K562 (cell line): Measurements from ENCODE around the gene SEPHS1. TPM values are rescaled to one million over a fixed set of nuclear protein-coding genes. Genes with fewer than 3 reads are reported as not detected.

ENCODE experiments used
- ATAC-seq: fragments of 200-7000 bp; cut with Tn5 transposase; 3 replicates; pipeline ENCODE4 v1.9.1; 2020; ENCODE audit warnings: moderate library complexity
- BruUV-seq: library from RNA; stranded (reverse); fragments of 400-500 nt; replicated peaks from 2 replicates; lab custom pipeline; 2021; lab: Mats Ljungman, UMichigan
- CTCF ChIA-PET: fragments of 300-600 bp; formaldehyde crosslinking; extraction: SDS; loops from one replicate; lab custom pipeline; 2021; ENCODE audit warnings: low intra/inter-chr PET ratio; lab: Yijun Ruan, JAX
- POLR2A ChIA-PET: fragments of 300-600, 350-650 bp; sonication (Branson Sonifier 250); formaldehyde crosslinking; extraction: SDS; loops from one replicate; lab custom pipeline; 2021; ENCODE audit warnings: antibody characterized with exemption, inconsistent platforms; lab: Yijun Ruan, JAX
- DNase-seq, 4 experiments: peaks; one replicate each; pipeline versions ENCODE4 v3.0.0 to v3.0.0-alpha.2; 2011 to 2018; ENCODE audit warnings: low spot score in 3 of 4, mixed read lengths in 3 of 4; ENCODE audit errors: extremely low read depth in 1 of 4
- FAIRE-seq: peaks from 2 replicates; lab custom pipeline; 2011; peaks lifted over from hg19 to GRCh38; lab: Jason Lieb, UNC
- H2AFZ ChIP-seq: 2 replicates; pipeline ENCODE4 v1.6.0; 2011; ENCODE audit warnings: low read depth, low read length, control low read depth, inconsistent platforms
- H3K27ac ChIP-seq: fragments of 200-600 bp; 3 replicates; pipeline ENCODE4 v1.8.0; 2011; ENCODE audit warnings: low read depth, mild to moderate bottlenecking, control low read depth, inconsistent platforms, low read length, moderate library complexity, mixed read lengths; ENCODE audit errors: extremely low read depth
- H3K27me3 ChIP-seq, 2 experiments: fragments of 300-600 bp in 1 of 2; 2 replicates in 1 of 2; 3 replicates in 1 of 2; pipeline versions ENCODE4 v1.6.0 to v1.8.0; 2011; ENCODE audit warnings: inconsistent platforms in 2 of 2, low read length in 2 of 2, mild to moderate bottlenecking in 1 of 2, mixed read lengths in 1 of 2, moderate library complexity in 1 of 2; ENCODE audit not compliant: control insufficient read depth in 2 of 2, insufficient read depth in 2 of 2
- H3K36me3 ChIP-seq: fragments of 300-600 bp; 3 replicates; pipeline ENCODE4 v1.8.0; 2011; ENCODE audit warnings: mild to moderate bottlenecking, low read length, inconsistent platforms; ENCODE audit not compliant: control insufficient read depth, insufficient read depth
- H3K4me1 ChIP-seq, 2 experiments: fragments of 200-600 bp in 1 of 2; replicated peaks in 1 of 2; 2 replicates in 1 of 2; 3 replicates in 1 of 2; pipeline versions ENCODE4 v1.5.1 to v1.8.0; 2011; ENCODE audit warnings: inconsistent platforms in 2 of 2, low read length in 2 of 2, mild to moderate bottlenecking in 1 of 2, mixed read lengths in 1 of 2, moderate library complexity in 1 of 2; ENCODE audit not compliant: control insufficient read depth in 2 of 2, insufficient read depth in 2 of 2
- H3K4me2 ChIP-seq: 2 replicates; pipeline ENCODE4 v1.6.1; 2011; ENCODE audit warnings: low read length, control low read depth, inconsistent platforms, mixed read lengths; ENCODE audit not compliant: insufficient read depth
- H3K4me3 ChIP-seq: fragments of 200-600 bp; sonication (generic), shearing (Covaris generic); 2 replicates; pipeline ENCODE4 v1.5.1; 2016; ENCODE audit warnings: control low read depth, inconsistent platforms
- H3K79me2 ChIP-seq: fragments of 200-600 bp; 3 replicates; pipeline ENCODE4 v1.8.0; 2011; ENCODE audit warnings: low read length, inconsistent platforms; ENCODE audit not compliant: control insufficient read depth, insufficient read depth
- H3K9ac ChIP-seq, 2 experiments: 2 replicates each; pipeline versions ENCODE4 v1.6.0 to v1.6.1; 2011; ENCODE audit warnings: low read depth in 2 of 2, low read length in 2 of 2, control low read depth in 1 of 2, inconsistent platforms in 1 of 2, mild to moderate bottlenecking in 1 of 2, mixed read lengths in 1 of 2; ENCODE audit not compliant: insufficient read depth in 1 of 2
- H3K9me1 ChIP-seq: one replicate; pipeline ENCODE4 v1.6.0; 2011; ENCODE audit warnings: inconsistent platforms, mild to moderate bottlenecking, low read length, moderate library complexity; ENCODE audit not compliant: control insufficient read depth, insufficient read depth
- H3K9me3 ChIP-seq: replicated peaks from 2 replicates; pipeline ENCODE4 v1.5.1; 2011; ENCODE audit warnings: low read depth, low read length, inconsistent platforms; ENCODE audit not compliant: control insufficient read depth, insufficient read depth
- H4K20me1 ChIP-seq: replicated peaks from 2 replicates; pipeline ENCODE4 v1.6.1; 2011; ENCODE audit warnings: low read length, inconsistent platforms, mixed read lengths; ENCODE audit not compliant: control insufficient read depth, insufficient read depth
- CAMTA2 ChIP-seq: fragments of 250-450 bp; sonication (Bioruptor Pico); conservative IDR thresholded peaks from 2 replicates; pipeline ENCODE4 v1.5.1; 2022
- CREM ChIP-seq: IDR thresholded peaks from 2 replicates; pipeline ENCODE4 v1.6.1; 2014; ENCODE audit warnings: antibody characterized with exemption, low read depth
- CTBP1 ChIP-seq: fragments of 450-650 bp; IDR thresholded peaks from 2 replicates; pipeline ENCODE4 v1.6.1; 2016; ENCODE audit warnings: borderline replicate concordance
- DLX4 ChIP-seq: fragments of 250-450 bp; sonication (Bioruptor Pico); IDR thresholded peaks from 2 replicates; pipeline ENCODE4 v1.6.1; 2021; ENCODE audit warnings: mild to moderate bottlenecking
- ETS1 ChIP-seq: conservative IDR thresholded peaks from 2 replicates; pipeline ENCODE4 v1.6.1; 2011; ENCODE audit warnings: low read depth, mild to moderate bottlenecking, low read length; ENCODE audit not compliant: control insufficient read depth
- IFI16 ChIP-seq: fragments of 250-450 bp; sonication (Bioruptor Pico); IDR thresholded peaks from 2 replicates; pipeline ENCODE4 v2.1.2; 2022; ENCODE audit warnings: mild to moderate bottlenecking, inconsistent platforms
- KLF10 ChIP-seq: fragments of 250-450 bp; sonication (Bioruptor Pico); IDR thresholded peaks from 2 replicates; pipeline ENCODE4 v1.6.1; 2021; ENCODE audit warnings: matching md5 sums
- MITF ChIP-seq: IDR thresholded peaks from 2 replicates; pipeline ENCODE4 v1.6.1; 2014; ENCODE audit warnings: antibody characterized with exemption
- MTA2 ChIP-seq: fragments of 450-650 bp; IDR thresholded peaks from 2 replicates; pipeline ENCODE4 v1.6.1; 2016; ENCODE audit warnings: low read depth
- NR2C1 ChIP-seq, 2 experiments: fragments of 450-650 bp; IDR thresholded peaks; 2 replicates each; pipeline ENCODE4 v1.6.1; 2017; ENCODE audit warnings: mild to moderate bottlenecking in 2 of 2, antibody characterized with exemption in 1 of 2, inconsistent platforms in 1 of 2, missing compliant biosample characterization in 1 of 2, missing genetic modification characterization in 1 of 2
- RUNX1 ChIP-seq: sonication (generic); IDR thresholded peaks from 2 replicates; pipeline ENCODE4 v1.6.1; 2016; ENCODE audit warnings: antibody characterized with exemption, low read depth
- TCF15 ChIP-seq: fragments of 250-450 bp; sonication (Bioruptor Pico); IDR thresholded peaks from 2 replicates; pipeline ENCODE4 v1.8.0; 2022; ENCODE audit warnings: moderate library complexity, mild to moderate bottlenecking, inconsistent platforms
- XRCC5 ChIP-seq: fragments of 200-400 bp; formaldehyde crosslinking; IDR thresholded peaks from 2 replicates; pipeline ENCODE4 v1.6.1; 2017; ENCODE audit warnings: low read depth, mild to moderate bottlenecking, low read length
- ZKSCAN3 ChIP-seq: fragments of 250-450 bp; sonication (Bioruptor Pico); IDR thresholded peaks from 2 replicates; pipeline ENCODE4 v1.4.0; 2020
- ZNF146 ChIP-seq: IDR thresholded peaks from one replicate; pipeline ENCODE4 v1.6.1; 2018; ENCODE audit warnings: missing compliant biosample characterization; ENCODE audit not compliant: unreplicated experiment
- ZNF551 ChIP-seq: fragments of 250-450 bp; sonication (Bioruptor Pico); IDR thresholded peaks from 2 replicates; pipeline ENCODE4 v1.5.0; 2021; ENCODE audit warnings: mild to moderate bottlenecking, moderate library complexity
- WGBS: fragments of 100-300 bp; shearing (Covaris generic); methylation state at CpG from one replicate; pipeline ENCODE4 v1.1.6; 2016; ENCODE audit warnings: low coverage, mixed read lengths; ENCODE audit not compliant: insufficient coverage; ENCODE audit errors: missing lambda C conversion rate; 5-methylcytosine and 5-hydroxymethylcytosine counted together
- in situ Hi-C: fragments of 300-500 bp; cut with MboI; formaldehyde crosslinking; loops from 4 replicates; pipeline ENCODE4 v1.15.0; 2018; ENCODE audit warnings: inconsistent platforms, mixed read lengths
- intact Hi-C: fragments of 100-400 bp; cut with micrococcal nuclease; formaldehyde crosslinking; loops from 2 replicates; pipeline ENCODE4 v1.14.2; 2022
- polyA plus RNA-seq, 8 experiments: library from polyadenylated mRNA; depleted of rRNA in 4 of 8; stranded (reverse) in 5 of 8; unstranded in 3 of 8; fragments of >200 nt; fragmentation: Nextera tagmentation in 2 of 8; fragmentation: Illumina TruSeq in 1 of 8; extraction: Ambion mirVana in 2 of 8; extraction: Trizol in 1 of 8; gene quantifications; 2 replicates each; pipeline versions ENCODE4 v1.2.1 to v1.2.3, GENCODE V29; 2011 to 2014; ENCODE audit warnings: inconsistent platforms in 1 of 8, missing spikeins in 1 of 8
- total RNA-seq, 7 experiments: library from RNA; depleted of rRNA in 6 of 7; stranded (reverse); fragments of >200 nt in 6 of 7; fragmentation: Illumina TruSeq in 2 of 7; extraction: Trizol in 2 of 7; gene quantifications; 2 replicates each; pipeline versions ENCODE4 v1.2.1 to v1.2.3, GENCODE V29; 2011 to 2021; ENCODE audit warnings: low replicate concordance in 1 of 7

The SEPHS1 gene
- total and polyA plus RNA-seq, 9 of the 15 experiments (the other 6 are each of a cell fraction or from before 2014, with no cell fraction given): 14.7 to 82.8 (median 41.8) TPM

GRCh38 chr10:13337827-13338196, 10.3 kb downstream of the SEPHS1 start:
- Histone ChIP-seq H3K9me3 (no peaks in the 10 kb centered on the region), H3K27ac (no peak overlapping the region), H4K20me1 (0 out of 2 replicates have a peak, but pooled peaks cover 5% of the 10 kb centered on the region), H3K79me2 (peaks cover 2% of the 10 kb centered on the region; the same call in 1 of the 3 replicates), H3K4me3 (no peak overlapping the region), H3K4me2 (no peak overlapping the region), H3K9me1 (no peaks in the 10 kb centered on the region), H3K36me3 (peaks cover 58% of the 10 kb centered on the region; the same call in 2 of the 3 replicates), H3K4me1 (no peaks in the 10 kb centered on the region)
- ChIA-PET POLR2A (no interaction called here), CTCF (no interaction called here)
- BruUV-seq: no TSS peak
- intact Hi-C loops: no loop called here
- FAIRE-seq (no peak), ATAC-seq (no peak)
- 78% methylated on average over 6 of the region's 6 CpGs for WGBS
- no peak for TF ChIP-seq RUNX1
- no peak for TF ChIP-seq KLF10
- TF ChIP-seq MITF: no peak
- no peak for TF ChIP-seq IFI16
- TF ChIP-seq DLX4 (CRISPR knock-in tag): no peak
- TF ChIP-seq MTA2: no peak
- no peak for TF ChIP-seq NR2C1 (IDR thresholded peaks at IDR 0.05)
- TF ChIP-seq NR2C1 (tag; IDR thresholded peaks at IDR 0.05): no peak
- TF ChIP-seq ZKSCAN3 (CRISPR knock-in tag): no peak
- TF ChIP-seq ZNF146 (CRISPR knock-in tag): no peak
- TF ChIP-seq CAMTA2: no peak
- TF ChIP-seq CTBP1: no peak
- TF ChIP-seq ETS1: no peak
- TF ChIP-seq TCF15: no peak
- TF ChIP-seq ZNF551 (CRISPR knock-in tag): no peak
- no peak for TF ChIP-seq CREM
- no peak for TF ChIP-seq XRCC5
- TF ChIP-seq, all 486 proteins: peak for 0
- in situ Hi-C loops: no loop called here
- H3K27me3 ChIP-seq: no peaks in the 10 kb centered on the region
- no peak for DNase-seq
- H3K9ac ChIP-seq: no peak overlapping the region
- no peak overlapping the region for H2AFZ ChIP-seq
